Panc1 (cell line): ENCODE data around the gene ITGB5. TPM values are rescaled to one million over a fixed set of nuclear protein-coding genes. Genes with fewer than 3 reads are reported as not detected.
A peak's percentile ranks its signal among the peaks of the same experiment; 100 is the strongest.

Source experiments
- ATAC-seq: fragments of 200-7000 bp; cut with Tn5 transposase; 2 replicates; pipeline ENCODE4 v1.9.1; 2020; ENCODE audit warnings: mild to moderate bottlenecking, moderate library complexity
- BruUV-seq: library from RNA; stranded (reverse); fragments of 400-500 nt; replicated peaks from 2 replicates; lab custom pipeline; 2021; lab: Mats Ljungman, UMichigan
- CTCF ChIA-PET: fragments of 300-600 bp; sonication (Branson Sonifier 250); formaldehyde crosslinking; loops from one replicate; lab custom pipeline; 2022; ENCODE audit warnings: antibody characterized with exemption; lab: Charles Lee
- POLR2A ChIA-PET: fragments of 300-600 bp; sonication (Branson Sonifier 250); formaldehyde crosslinking; loops from one replicate; lab custom pipeline; 2022; ENCODE audit warnings: antibody characterized with exemption; lab: Charles Lee
- DNase-seq: peaks from one replicate; pipeline ENCODE4 v3.0.0-alpha.2; 2010; ENCODE audit warnings: low read depth, low spot score
- H3K27ac ChIP-seq: 2 replicates; pipeline ENCODE4 v1.5.1; 2011; ENCODE audit warnings: mild to moderate bottlenecking, low read length, inconsistent platforms
- H3K27me3 ChIP-seq: fragments of 200-500 bp; sonication (Bioruptor generic); 2 replicates; pipeline ENCODE4 v1.6.0; 2014; ENCODE audit warnings: low read length, inconsistent platforms; ENCODE audit not compliant: control insufficient read depth, insufficient read depth
- H3K36me3 ChIP-seq: fragments of 200-500 bp; sonication (Bioruptor generic); 2 replicates; pipeline ENCODE4 v1.5.1; 2014; ENCODE audit warnings: inconsistent platforms, mild to moderate bottlenecking, low read length, moderate library complexity; ENCODE audit not compliant: control insufficient read depth, insufficient read depth
- H3K4me1 ChIP-seq: 2 replicates; pipeline ENCODE4 v1.5.1; 2011; ENCODE audit warnings: inconsistent platforms, mild to moderate bottlenecking, low read length, moderate library complexity; ENCODE audit not compliant: control insufficient read depth, insufficient read depth
- H3K4me3 ChIP-seq, 2 experiments: 2 replicates each; pipeline ENCODE4 v1.5.1; 2011 to 2012; ENCODE audit warnings: low read depth in 2 of 2, low read length in 2 of 2, mild to moderate bottlenecking in 2 of 2, inconsistent platforms in 1 of 2, moderate library complexity in 1 of 2
- H3K9me3 ChIP-seq: fragments of 200-500 bp; sonication (Bioruptor generic); 2 replicates; pipeline ENCODE4 v1.5.1; 2014; ENCODE audit warnings: low read depth, mild to moderate bottlenecking, inconsistent platforms, low read length, moderate library complexity; ENCODE audit not compliant: control insufficient read depth, insufficient read depth
- POLR2AphosphoS5 ChIP-seq: IDR thresholded peaks from 2 replicates; pipeline ENCODE4 v1.6.1; 2012; ENCODE audit warnings: mild to moderate bottlenecking, low read depth, low read length, moderate library complexity
- SIN3A ChIP-seq: IDR thresholded peaks from 2 replicates; pipeline ENCODE4 v1.6.1; 2012; ENCODE audit warnings: low read depth, mild to moderate bottlenecking, low read length, moderate library complexity, borderline replicate concordance; ENCODE audit not compliant: insufficient read depth
- TCF7L2 ChIP-seq: IDR thresholded peaks from 2 replicates; pipeline ENCODE4 v1.6.1; 2011; ENCODE audit warnings: mild to moderate bottlenecking, low read depth, low read length, inconsistent platforms
- in situ Hi-C: cut with HindIII; loops from 2 replicates; pipeline ENCODE4 v1.10.0; 2016; ENCODE audit warnings: low sequenced_read_pairs, low pct_unique_long_range_greater_than_20kb
- intact Hi-C: fragments of 100-400 bp; cut with micrococcal nuclease; formaldehyde crosslinking; loops from one replicate; pipeline ENCODE4 v1.10.0; 2022; ENCODE audit not compliant: unreplicated experiment
- total RNA-seq: library from RNA; stranded (reverse); gene quantifications from one replicate; pipeline ENCODE4 v1.2.1, GENCODE V29; 2021; ENCODE audit not compliant: unreplicated experiment
- TF ChIP-seq, protein P1 (sequence below): fragments of 450-650 bp; IDR thresholded peaks from 2 replicates; pipeline ENCODE4 v1.5.1; 2017; ENCODE audit warnings: mild to moderate bottlenecking
- TF ChIP-seq, protein P2 (sequence below), 2 experiments: IDR thresholded peaks; 2 replicates each; pipeline ENCODE4 v1.6.1; 2011 to 2012; ENCODE audit warnings: low read depth in 2 of 2, control low read depth in 1 of 2, low read length in 1 of 2, mild to moderate bottlenecking in 1 of 2, moderate library complexity in 1 of 2; ENCODE audit not compliant: insufficient read depth in 1 of 2

The ITGB5 gene
- total RNA-seq, 1 experiment from 2014 or later: 446 TPM

GRCh38 chr3:124730941-124731297 is 156.2 kb downstream of the ITGB5 start:
- H3K27ac ChIP-seq: peak overlapping the region; percentile 86
- in situ Hi-C loops: no loop called here
- peak; percentile 4; the same call in 1 of the 2 replicates for ATAC-seq
- no peak for DNase-seq
- no peaks in the 10 kb centered on the region; the same call in 1 of the 2 replicates for H3K27me3 ChIP-seq
- H3K4me3 ChIP-seq: peak overlapping the region; percentile 71 to 87
- peaks cover 9% of the 10 kb centered on the region; the same call in 1 of the 2 replicates for H3K4me1 ChIP-seq
- CTCF ChIA-PET: no interaction called here
- POLR2A ChIA-PET: interaction anchor here (0.6 kb wide), 1 partner anchor 135 kb away, joined by 7 read pairs; no protein-coding TSS in a partner anchor
- no peaks in the 10 kb centered on the region for H3K9me3 ChIP-seq
- intact Hi-C loops: no loop called here
- H3K36me3 ChIP-seq: peaks cover 5% of the 10 kb centered on the region
- TF ChIP-seq, protein P1, sequence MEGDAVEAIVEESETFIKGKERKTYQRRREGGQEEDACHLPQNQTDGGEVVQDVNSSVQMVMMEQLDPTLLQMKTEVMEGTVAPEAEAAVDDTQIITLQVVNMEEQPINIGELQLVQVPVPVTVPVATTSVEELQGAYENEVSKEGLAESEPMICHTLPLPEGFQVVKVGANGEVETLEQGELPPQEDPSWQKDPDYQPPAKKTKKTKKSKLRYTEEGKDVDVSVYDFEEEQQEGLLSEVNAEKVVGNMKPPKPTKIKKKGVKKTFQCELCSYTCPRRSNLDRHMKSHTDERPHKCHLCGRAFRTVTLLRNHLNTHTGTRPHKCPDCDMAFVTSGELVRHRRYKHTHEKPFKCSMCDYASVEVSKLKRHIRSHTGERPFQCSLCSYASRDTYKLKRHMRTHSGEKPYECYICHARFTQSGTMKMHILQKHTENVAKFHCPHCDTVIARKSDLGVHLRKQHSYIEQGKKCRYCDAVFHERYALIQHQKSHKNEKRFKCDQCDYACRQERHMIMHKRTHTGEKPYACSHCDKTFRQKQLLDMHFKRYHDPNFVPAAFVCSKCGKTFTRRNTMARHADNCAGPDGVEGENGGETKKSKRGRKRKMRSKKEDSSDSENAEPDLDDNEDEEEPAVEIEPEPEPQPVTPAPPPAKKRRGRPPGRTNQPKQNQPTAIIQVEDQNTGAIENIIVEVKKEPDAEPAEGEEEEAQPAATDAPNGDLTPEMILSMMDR: no peak
- TF ChIP-seq, protein P2, sequence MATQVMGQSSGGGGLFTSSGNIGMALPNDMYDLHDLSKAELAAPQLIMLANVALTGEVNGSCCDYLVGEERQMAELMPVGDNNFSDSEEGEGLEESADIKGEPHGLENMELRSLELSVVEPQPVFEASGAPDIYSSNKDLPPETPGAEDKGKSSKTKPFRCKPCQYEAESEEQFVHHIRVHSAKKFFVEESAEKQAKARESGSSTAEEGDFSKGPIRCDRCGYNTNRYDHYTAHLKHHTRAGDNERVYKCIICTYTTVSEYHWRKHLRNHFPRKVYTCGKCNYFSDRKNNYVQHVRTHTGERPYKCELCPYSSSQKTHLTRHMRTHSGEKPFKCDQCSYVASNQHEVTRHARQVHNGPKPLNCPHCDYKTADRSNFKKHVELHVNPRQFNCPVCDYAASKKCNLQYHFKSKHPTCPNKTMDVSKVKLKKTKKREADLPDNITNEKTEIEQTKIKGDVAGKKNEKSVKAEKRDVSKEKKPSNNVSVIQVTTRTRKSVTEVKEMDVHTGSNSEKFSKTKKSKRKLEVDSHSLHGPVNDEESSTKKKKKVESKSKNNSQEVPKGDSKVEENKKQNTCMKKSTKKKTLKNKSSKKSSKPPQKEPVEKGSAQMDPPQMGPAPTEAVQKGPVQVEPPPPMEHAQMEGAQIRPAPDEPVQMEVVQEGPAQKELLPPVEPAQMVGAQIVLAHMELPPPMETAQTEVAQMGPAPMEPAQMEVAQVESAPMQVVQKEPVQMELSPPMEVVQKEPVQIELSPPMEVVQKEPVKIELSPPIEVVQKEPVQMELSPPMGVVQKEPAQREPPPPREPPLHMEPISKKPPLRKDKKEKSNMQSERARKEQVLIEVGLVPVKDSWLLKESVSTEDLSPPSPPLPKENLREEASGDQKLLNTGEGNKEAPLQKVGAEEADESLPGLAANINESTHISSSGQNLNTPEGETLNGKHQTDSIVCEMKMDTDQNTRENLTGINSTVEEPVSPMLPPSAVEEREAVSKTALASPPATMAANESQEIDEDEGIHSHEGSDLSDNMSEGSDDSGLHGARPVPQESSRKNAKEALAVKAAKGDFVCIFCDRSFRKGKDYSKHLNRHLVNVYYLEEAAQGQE (IDR thresholded peaks at IDR 0.05; ENCODE audit: insufficient read depth in 1 of 2, low read depth in 2 of 2, low read length in 1 of 2): no peak
- TF ChIP-seq SIN3A: no peak
- TF ChIP-seq POLR2AphosphoS5: no peak
- no peak for TF ChIP-seq TCF7L2
- BruUV-seq: no TSS peak

DNA sequence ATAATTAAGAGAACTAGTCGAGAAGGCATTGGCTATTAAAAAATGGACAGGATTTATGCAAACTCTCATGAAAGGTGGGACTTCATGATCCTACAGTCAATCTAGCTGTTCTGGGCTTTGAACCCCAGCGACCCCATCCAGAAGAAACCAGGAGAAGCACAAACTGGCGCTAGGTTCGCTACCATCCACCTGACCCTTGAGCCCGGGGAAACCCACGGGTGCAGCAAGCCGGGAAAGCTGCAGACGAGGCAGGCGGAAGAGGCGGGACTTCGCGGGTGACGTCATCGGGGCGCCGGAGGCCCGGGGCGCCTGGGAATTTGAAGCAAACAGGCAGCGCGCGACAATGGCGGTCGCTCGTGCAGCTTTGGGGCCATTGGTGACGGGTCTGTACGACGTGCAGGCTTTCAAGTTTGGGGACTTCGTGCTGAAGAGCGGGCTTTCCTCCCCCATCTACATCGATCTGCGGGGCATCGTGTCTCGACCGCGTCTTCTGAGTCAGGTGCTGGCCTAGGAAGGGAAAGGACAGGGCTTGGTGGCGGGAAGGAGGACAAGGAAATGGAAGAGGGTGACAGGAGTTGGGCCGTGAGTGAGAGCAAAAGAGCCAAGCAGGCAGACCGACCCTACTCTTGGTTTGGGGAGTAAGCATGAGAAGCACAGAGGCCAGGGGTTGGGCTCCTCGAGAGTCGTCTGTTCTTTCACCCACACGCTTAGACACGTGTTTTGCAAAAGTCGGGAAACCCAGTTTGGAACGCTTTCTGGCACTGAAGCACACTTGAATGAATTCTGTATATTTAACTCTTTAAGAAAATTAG is 156.8 kb downstream of the ITGB5 start, which contains the start of gene UMPS:
Gene UMPS, plus strand, starts transcription at position 324 of the 812 bp plus-strand sequence. Its CDS starts 20 bp downstream, at position 344.
- in situ Hi-C loops (no loop called here), intact Hi-C loops (no loop called here)
- Histone ChIP-seq H3K4me3 (peak within 1 kb of the TSS; percentile 71 to 87), H3K4me1 (peaks cover 9% of the 10 kb centered on the region; the same call in 1 of the 2 replicates), H3K9me3 (no peaks in the 10 kb centered on the region), H3K36me3 (peaks cover 3% of the 10 kb centered on the region), H3K27ac (peak within 1 kb of the TSS; percentile 86), H3K27me3 (peaks cover 5% of the 10 kb centered on the region; the same call in 1 of the 2 replicates)
- CTCF ChIA-PET: no interaction called here
- ATAC-seq (peak; percentile 99), DNase-seq (peak; percentile 33)
- TF ChIP-seq, protein P2 (IDR thresholded peaks at IDR 0.05; ENCODE audit: insufficient read depth in 1 of 2, low read depth in 2 of 2, low read length in 1 of 2): no peak
- TF ChIP-seq TCF7L2 (peak; percentile 64; the same call in 1 of the 2 replicates), POLR2AphosphoS5 (peak; percentile 98), SIN3A (peak; percentile 86; the same call in 1 of the 2 replicates)
- TF ChIP-seq, protein P1: no peak
- TSS peak; percentile 73 for BruUV-seq
- POLR2A ChIA-PET: interaction anchor here (0.6 kb wide), 1 partner anchor 161 kb away, joined by 3 read pairs; no protein-coding TSS in a partner anchor
